ENCODE data around the gene ENPP3. TPM values are rescaled to one million over a fixed set of nuclear protein-coding genes. Genes with fewer than 3 reads are reported as not detected.

Gene ENPP3
- total and polyA plus RNA-seq, 2 of the 13 experiments (the other 11 are each of a cell fraction or from before 2014, with no cell fraction given), result 40.0 to 75.4 TPM

DNA sequence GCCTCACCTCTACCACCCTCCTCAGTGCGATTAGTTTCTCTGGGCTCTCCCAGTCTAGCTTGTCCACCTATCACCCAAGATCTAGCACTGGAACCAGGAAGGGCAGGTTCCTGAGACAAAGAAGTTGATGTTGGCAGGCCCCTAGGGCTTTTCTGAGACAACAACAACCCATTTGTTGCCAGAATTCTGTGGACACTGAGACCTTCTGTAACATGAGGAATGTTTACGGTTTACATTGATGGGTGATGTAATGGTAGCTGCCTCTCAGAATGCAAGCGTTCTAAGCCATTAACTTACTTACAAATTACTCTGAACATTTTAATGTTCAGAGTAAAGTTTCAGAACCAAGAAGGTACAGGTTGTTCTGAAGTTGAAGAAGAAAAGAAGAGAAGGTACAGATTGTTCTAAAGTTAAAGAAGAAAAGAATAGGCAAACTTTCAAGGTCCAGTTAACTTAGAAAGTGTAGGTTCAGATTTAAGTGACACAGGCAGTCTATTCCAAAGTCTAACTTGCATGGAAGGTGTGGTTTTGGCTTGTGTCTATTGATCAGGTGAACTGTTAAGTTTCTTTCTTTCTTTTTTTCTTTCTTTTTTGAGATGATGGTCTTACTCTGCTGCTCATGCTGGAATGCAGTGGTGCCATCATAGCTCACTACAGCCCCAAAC is 5.3 kb upstream of the ENPP3 start (continued):
- no peak for TF ChIP-seq TFAP4 (IDR thresholded peaks at IDR 0.05; ENCODE audit: borderline replicate concordance, low read depth)
- TF ChIP-seq, protein P1, sequence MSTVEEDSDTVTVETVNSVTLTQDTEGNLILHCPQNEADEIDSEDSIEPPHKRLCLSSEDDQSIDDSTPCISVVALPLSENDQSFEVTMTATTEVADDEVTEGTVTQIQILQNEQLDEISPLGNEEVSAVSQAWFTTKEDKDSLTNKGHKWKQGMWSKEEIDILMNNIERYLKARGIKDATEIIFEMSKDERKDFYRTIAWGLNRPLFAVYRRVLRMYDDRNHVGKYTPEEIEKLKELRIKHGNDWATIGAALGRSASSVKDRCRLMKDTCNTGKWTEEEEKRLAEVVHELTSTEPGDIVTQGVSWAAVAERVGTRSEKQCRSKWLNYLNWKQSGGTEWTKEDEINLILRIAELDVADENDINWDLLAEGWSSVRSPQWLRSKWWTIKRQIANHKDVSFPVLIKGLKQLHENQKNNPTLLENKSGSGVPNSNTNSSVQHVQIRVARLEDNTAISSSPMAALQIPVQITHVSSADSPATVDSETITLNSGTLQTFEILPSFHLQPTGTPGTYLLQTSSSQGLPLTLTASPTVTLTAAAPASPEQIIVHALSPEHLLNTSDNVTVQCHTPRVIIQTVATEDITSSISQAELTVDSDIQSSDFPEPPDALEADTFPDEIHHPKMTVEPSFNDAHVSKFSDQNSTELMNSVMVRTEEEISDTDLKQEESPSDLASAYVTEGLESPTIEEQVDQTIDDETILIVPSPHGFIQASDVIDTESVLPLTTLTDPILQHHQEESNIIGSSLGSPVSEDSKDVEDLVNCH (CRISPR knock-in tag; IDR thresholded peaks at IDR 0.05), result no peak
- no peak for TF ChIP-seq MEIS2 (CRISPR knock-in tag; IDR thresholded peaks at IDR 0.05)
- TF ChIP-seq ZNF546 (CRISPR knock-in tag; conservative IDR thresholded peaks at IDR 0.05), result 0 out of 2 replicates have a peak, but pooled peaks have one; percentile 36
- peak; percentile 55; the same call in 1 of the 2 replicates for TF ChIP-seq FOXJ3 (CRISPR knock-in tag; IDR thresholded peaks at IDR 0.05; ENCODE audit: borderline replicate concordance)
- no peak for TF ChIP-seq U2AF1 (optimal IDR thresholded peaks at IDR 0.05; ENCODE audit: low read depth, low read length)
- TF ChIP-seq ZNF3 (CRISPR knock-in tag; IDR thresholded peaks at IDR 0.05), result peak; percentile 68; the same call in 1 of the 2 replicates
- TF ChIP-seq ZNF597 (CRISPR knock-in tag; IDR thresholded peaks at IDR 0.05), result no peak
- no peak for TF ChIP-seq SNAI1 (CRISPR knock-in tag; IDR thresholded peaks at IDR 0.05; ENCODE audit: borderline replicate concordance)
- TF ChIP-seq ZNF441 (CRISPR knock-in tag; IDR thresholded peaks at IDR 0.05; ENCODE audit: borderline replicate concordance), result 0 out of 2 replicates have a peak, but pooled peaks have one; percentile 3
- no peak for TF ChIP-seq ZNF10 (CRISPR knock-in tag; IDR thresholded peaks at IDR 0.05; ENCODE audit: borderline replicate concordance, low read depth)
- TF ChIP-seq PHF20 (CRISPR knock-in tag; IDR thresholded peaks at IDR 0.05), result no peak
- no peak; the same call in 1 of the 2 replicates for TF ChIP-seq RXRB (CRISPR knock-in tag; IDR thresholded peaks at IDR 0.05; ENCODE audit: borderline replicate concordance)
- TF ChIP-seq FOXP4 (CRISPR knock-in tag; IDR thresholded peaks at IDR 0.05), result peak; percentile 50
- TF ChIP-seq, protein P2, sequence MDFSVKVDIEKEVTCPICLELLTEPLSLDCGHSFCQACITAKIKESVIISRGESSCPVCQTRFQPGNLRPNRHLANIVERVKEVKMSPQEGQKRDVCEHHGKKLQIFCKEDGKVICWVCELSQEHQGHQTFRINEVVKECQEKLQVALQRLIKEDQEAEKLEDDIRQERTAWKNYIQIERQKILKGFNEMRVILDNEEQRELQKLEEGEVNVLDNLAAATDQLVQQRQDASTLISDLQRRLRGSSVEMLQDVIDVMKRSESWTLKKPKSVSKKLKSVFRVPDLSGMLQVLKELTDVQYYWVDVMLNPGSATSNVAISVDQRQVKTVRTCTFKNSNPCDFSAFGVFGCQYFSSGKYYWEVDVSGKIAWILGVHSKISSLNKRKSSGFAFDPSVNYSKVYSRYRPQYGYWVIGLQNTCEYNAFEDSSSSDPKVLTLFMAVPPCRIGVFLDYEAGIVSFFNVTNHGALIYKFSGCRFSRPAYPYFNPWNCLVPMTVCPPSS (IDR thresholded peaks at IDR 0.05), result no peak
- TF ChIP-seq CBX5 (CRISPR knock-in tag; IDR thresholded peaks at IDR 0.05; ENCODE audit: borderline replicate concordance), result no peak
